Esophagus muscularis mucosa (tissue), 4 donors: Measurements from ENCODE around the gene MYO1E. TPM values are rescaled to one million over a fixed set of nuclear protein-coding genes. Genes with fewer than 3 reads are reported as not detected.
"Not testable (repeated sequence)": the region's sequence is repeated elsewhere in the genome, so short reads cannot be mapped to it uniquely, and the experiment has no call there.

Experiments used
- DNase-seq: peaks from one replicate; pipeline ENCODE4 v3.0.0-alpha.2; 2017; ENCODE audit errors: extremely low spot score
- H3K27ac ChIP-seq, 4 donors: fragments of 200-600 bp; sonication (generic); replicated peaks in 1 of 4; 1 replicate in 3 of 4; 2 replicates in 1 of 4; pipeline ENCODE4 v1.5.1; 2016 to 2019; ENCODE audit warnings: mild to moderate bottlenecking in 1 of 4
- H3K27me3 ChIP-seq, 4 donors: fragments of 200-600 bp; sonication (generic); one replicate each; pipeline versions ENCODE4 v1.5.1 to v1.6.0; 2016 to 2019
- H3K36me3 ChIP-seq, 4 donors: fragments of 200-600 bp; sonication (generic); one replicate each; pipeline ENCODE4 v1.5.1; 2016 to 2019
- H3K4me1 ChIP-seq, 4 donors: fragments of 200-600 bp; sonication (generic); one replicate each; pipeline ENCODE4 v1.5.1; 2016 to 2019
- H3K4me3 ChIP-seq, 4 donors: fragments of 200-600 bp; sonication (generic); 1 replicate in 2 of 4; 2 replicates in 2 of 4; pipeline ENCODE4 v1.5.1; 2016 to 2019; ENCODE audit warnings: mild to moderate bottlenecking in 4 of 4, moderate library complexity in 1 of 4
- H3K9me3 ChIP-seq, 4 donors: fragments of 200-600 bp; sonication (generic); 1 replicate in 3 of 4; 2 replicates in 1 of 4; pipeline ENCODE4 v1.5.1; 2016 to 2019
- EP300 ChIP-seq: sonication (generic); formaldehyde crosslinking; IDR thresholded peaks from one replicate; pipeline ENCODE4 v1.6.1; 2017; ENCODE audit warnings: antibody characterized with exemption
- POLR2A ChIP-seq: fragments of 450-650 bp; IDR thresholded peaks from one replicate; pipeline ENCODE4 v1.6.1; 2017; ENCODE audit warnings: antibody characterized with exemption, moderate library complexity, mild to moderate bottlenecking, low read depth
- POLR2AphosphoS5 ChIP-seq, 2 donors: sonication (generic); formaldehyde crosslinking; IDR thresholded peaks; one replicate each; pipeline ENCODE4 v1.6.1; 2017; ENCODE audit warnings: antibody characterized with exemption in 2 of 2
- WGBS: methylation state at CpG from one replicate; pipeline ENCODE4 v1.1.5; 2018; 5-methylcytosine and 5-hydroxymethylcytosine counted together
- intact Hi-C: fragments of 100-400 bp; cut with DNase I; formaldehyde crosslinking; loops from one replicate; pipeline ENCODE4 v1.15.1; 2023
- total RNA-seq, 4 donors: library from RNA; depleted of rRNA; stranded (reverse); fragments of >200 nt; gene quantifications; one replicate each; pipeline versions ENCODE4 v1.1.0 to v1.2.1, GENCODE V29; 2016
- TF ChIP-seq, protein P1 (sequence below), 3 experiments: fragments of 200-600 bp in 2 of 3; fragments of 450-650 bp in 1 of 3; sonication (generic) in 2 of 3; IDR thresholded peaks; one replicate each; pipeline ENCODE4 v1.5.1; 2017 to 2019; ENCODE audit warnings: antibody characterized with exemption in 3 of 3, mild to moderate bottlenecking in 2 of 3, moderate library complexity in 1 of 3

MYO1E gene
- total RNA-seq, 4 donors from 2014 or later: 32.7 to 39.9 (median 37.6) TPM

DNA sequence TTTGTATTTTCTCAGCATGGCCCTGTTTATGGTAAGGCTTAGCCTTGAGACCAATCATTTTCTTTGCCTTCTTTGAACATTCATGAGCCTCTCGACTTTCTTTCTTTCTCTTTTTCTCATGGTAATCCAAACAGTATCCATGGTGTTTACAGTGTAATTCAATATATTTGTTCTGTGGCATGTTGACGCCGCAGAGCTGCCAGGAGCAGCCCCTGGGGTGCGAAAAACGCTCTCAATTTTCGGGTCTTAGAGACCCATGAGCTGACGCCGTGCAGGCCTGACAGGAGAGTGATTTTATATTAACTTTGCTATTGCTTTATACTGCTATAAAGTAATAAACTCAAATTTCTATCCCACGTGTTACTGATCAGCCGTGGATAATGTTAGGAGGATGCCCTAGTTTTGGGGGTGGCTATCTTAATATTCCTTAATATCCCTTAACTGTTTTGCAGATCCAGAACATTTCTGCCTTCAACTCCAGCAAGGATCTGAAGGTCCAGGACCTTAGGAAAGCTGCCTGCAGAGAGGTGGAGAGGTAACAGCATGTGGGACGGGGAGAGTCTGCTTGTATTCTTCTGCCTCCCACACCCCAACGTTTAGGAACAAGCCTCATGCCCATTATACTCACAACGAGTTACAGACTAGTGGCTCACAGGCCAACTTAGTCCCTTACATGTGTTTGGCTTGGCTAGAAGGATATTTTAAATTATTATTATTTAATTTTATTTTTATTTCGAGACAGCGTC lies 29.3 kb upstream of the MYO1E start:
- WGBS: 73% methylated on average over 15 of the region's 15 CpGs
- intact Hi-C loops: no loop called here
- no peak for DNase-seq
- H3K36me3 ChIP-seq: no peaks in the 10 kb centered on the region
- no peaks in the 10 kb centered on the region for H3K4me1 ChIP-seq
- H3K27ac ChIP-seq: no peak overlapping the region
- no peak for TF ChIP-seq EP300
- no peaks in the 10 kb centered on the region for H3K9me3 ChIP-seq
- H3K27me3 ChIP-seq: no peaks in the 10 kb centered on the region
- H3K4me3 ChIP-seq: no peak overlapping the region

DNA sequence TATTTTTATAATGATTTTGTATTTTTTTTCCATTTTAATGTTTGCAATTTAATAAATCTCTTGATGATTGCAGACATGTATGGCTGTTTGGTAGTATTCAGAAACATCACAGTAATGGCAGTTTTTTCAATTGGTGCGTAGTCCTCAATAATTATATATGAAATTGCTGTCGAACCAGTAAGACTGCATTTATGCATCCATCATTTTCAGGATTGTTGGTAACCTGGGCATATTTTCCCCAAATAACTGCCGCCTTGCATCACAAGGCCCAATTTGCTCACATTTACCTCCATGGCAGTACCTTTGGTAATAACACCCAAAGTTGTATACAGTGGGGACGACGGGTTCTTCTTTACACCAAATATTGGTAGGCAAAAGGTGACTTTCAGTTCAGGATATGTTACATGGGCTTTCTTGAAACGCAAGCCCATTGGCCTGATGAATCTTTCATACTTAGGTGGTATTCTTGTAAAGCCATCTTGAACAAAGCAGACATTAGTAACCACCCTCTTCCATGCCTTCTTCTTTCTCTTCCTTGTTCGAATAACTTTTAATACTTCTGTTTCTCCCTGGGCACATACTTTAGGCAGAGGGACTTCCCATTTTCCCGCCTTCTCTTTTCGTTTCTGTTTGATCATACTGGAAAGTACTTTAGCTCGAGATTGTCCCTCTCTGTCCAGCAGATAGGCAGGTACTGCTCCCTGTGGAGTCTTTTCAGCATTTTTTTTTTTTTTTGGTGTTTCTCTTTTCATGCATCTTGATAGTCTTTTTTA lies 28.6 kb upstream of the MYO1E start:
- H3K27me3 ChIP-seq, H3K4me3 ChIP-seq, H3K9me3 ChIP-seq, H3K36me3 ChIP-seq, H3K4me1 ChIP-seq, DNase-seq, H3K27ac ChIP-seq, intact Hi-C loops: not testable (repeated sequence)
- 82% methylated on average over 10 of the region's 10 CpGs for WGBS

GRCh38 chr15:59400103-59400813 lies 27.6 kb upstream of the MYO1E start:
- Histone ChIP-seq H3K9me3 (no peaks in the 10 kb centered on the region), H3K27me3 (no peaks in the 10 kb centered on the region), H3K36me3 (no peaks in the 10 kb centered on the region), H3K4me3 (no peak overlapping the region), H3K27ac (no peak overlapping the region), H3K4me1 (no peaks in the 10 kb centered on the region)
- intact Hi-C loops: no loop called here
- 82% methylated on average over 13 of the region's 13 CpGs for WGBS
- DNase-seq: no peak
- TF ChIP-seq POLR2AphosphoS5 (IDR thresholded peaks at IDR 0.05) (no peak), POLR2A (no peak), EP300 (no peak)
- TF ChIP-seq, protein P1, sequence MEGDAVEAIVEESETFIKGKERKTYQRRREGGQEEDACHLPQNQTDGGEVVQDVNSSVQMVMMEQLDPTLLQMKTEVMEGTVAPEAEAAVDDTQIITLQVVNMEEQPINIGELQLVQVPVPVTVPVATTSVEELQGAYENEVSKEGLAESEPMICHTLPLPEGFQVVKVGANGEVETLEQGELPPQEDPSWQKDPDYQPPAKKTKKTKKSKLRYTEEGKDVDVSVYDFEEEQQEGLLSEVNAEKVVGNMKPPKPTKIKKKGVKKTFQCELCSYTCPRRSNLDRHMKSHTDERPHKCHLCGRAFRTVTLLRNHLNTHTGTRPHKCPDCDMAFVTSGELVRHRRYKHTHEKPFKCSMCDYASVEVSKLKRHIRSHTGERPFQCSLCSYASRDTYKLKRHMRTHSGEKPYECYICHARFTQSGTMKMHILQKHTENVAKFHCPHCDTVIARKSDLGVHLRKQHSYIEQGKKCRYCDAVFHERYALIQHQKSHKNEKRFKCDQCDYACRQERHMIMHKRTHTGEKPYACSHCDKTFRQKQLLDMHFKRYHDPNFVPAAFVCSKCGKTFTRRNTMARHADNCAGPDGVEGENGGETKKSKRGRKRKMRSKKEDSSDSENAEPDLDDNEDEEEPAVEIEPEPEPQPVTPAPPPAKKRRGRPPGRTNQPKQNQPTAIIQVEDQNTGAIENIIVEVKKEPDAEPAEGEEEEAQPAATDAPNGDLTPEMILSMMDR (IDR thresholded peaks at IDR 0.05): no peak

DNA sequence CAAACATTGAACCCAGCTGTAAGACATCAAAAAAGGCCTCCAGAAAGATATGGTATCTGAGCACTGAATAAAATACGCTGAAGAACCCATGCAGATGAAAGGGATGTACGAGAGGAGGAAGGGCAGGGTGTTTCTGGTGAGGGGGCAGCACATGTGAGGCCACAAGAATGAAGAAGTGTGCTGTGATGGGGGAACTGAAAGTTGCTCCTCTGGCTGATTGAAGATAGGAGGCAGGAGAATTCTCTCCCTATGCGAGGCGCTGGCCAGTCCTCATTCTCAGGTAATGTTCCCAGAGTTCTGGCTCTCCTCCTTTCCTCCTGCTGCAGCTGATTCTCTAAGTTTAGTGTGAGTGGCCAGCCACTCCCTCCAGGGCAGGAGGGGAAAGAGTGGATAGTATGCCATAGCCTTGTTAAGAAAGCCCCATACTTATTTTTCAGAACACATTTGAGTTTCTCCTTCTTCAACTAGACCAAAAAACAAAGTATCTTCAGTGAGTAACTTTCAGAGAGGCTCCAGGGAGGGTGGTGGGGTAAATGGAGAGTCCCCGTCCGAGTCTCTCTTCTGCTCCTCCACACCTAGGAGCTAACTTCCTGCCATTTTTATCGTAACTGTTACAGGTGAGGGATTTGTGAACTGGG lies 26.9 kb upstream of the MYO1E start:
- intact Hi-C loops: no loop called here
- no peaks in the 10 kb centered on the region for H3K27me3 ChIP-seq
- DNase-seq: no peak
- no peaks in the 10 kb centered on the region for H3K9me3 ChIP-seq
- no peaks in the 10 kb centered on the region for H3K36me3 ChIP-seq
- H3K4me3 ChIP-seq: no peak overlapping the region
- H3K4me1 ChIP-seq: no peaks in the 10 kb centered on the region
- no peak overlapping the region for H3K27ac ChIP-seq
- TF ChIP-seq EP300 (no peak), POLR2AphosphoS5 (IDR thresholded peaks at IDR 0.05) (no peak), POLR2A (no peak)
- TF ChIP-seq, protein P1 (IDR thresholded peaks at IDR 0.05): no peak
- WGBS: 75% methylated on average over 7 of the region's 7 CpGs

- H3K9me3 ChIP-seq: no peaks in the 10 kb centered on the region
- 70% methylated on average over 1 of the region's 1 CpG for WGBS
- H3K4me3 ChIP-seq: no peak overlapping the region
- intact Hi-C loops: no loop called here
- H3K27me3 ChIP-seq: no peaks in the 10 kb centered on the region
- DNase-seq: no peak
- H3K4me1 ChIP-seq: no peaks in the 10 kb centered on the region
- H3K36me3 ChIP-seq: no peaks in the 10 kb centered on the region
- TF ChIP-seq, protein P1 (IDR thresholded peaks at IDR 0.05): no peak
- no peak for TF ChIP-seq POLR2AphosphoS5 (IDR thresholded peaks at IDR 0.05)
- TF ChIP-seq EP300: no peak
- TF ChIP-seq POLR2A: no peak
- H3K27ac ChIP-seq: no peak overlapping the region
These were observed 25.5 kb upstream of the MYO1E start for GRCh38 chr15:59398220-59398619.
